HepG2 (cell line): ENCODE measurements around the gene PRSS50. TPM values are rescaled to one million over a fixed set of nuclear protein-coding genes. Genes with fewer than 3 reads are reported as not detected.

Experiments
- ATAC-seq: fragments of 200-7000 bp; cut with Tn5 transposase; 3 replicates; pipeline ENCODE4 v1.9.1; 2020; ENCODE audit warnings: mild to moderate bottlenecking, moderate library complexity
- BruUV-seq: library from RNA; stranded (reverse); fragments of 400-500 nt; replicated peaks from 2 replicates; lab custom pipeline; 2021; lab: Mats Ljungman, UMichigan
- CTCF ChIA-PET: fragments of 300-600 bp; formaldehyde crosslinking; extraction: SDS; loops from one replicate; lab custom pipeline; 2021; ENCODE audit warnings: low total read pairs, inconsistent platforms, low intra/inter-chr PET ratio; lab: Yijun Ruan, JAX
- POLR2A ChIA-PET: fragments of 350-600 bp; sonication (Branson Sonifier 250); formaldehyde crosslinking; loops from one replicate; lab custom pipeline; 2020; ENCODE audit warnings: antibody characterized with exemption, inconsistent platforms; lab: Yijun Ruan, JAX
- DNase-seq: peaks from one replicate; pipeline ENCODE4 v3.0.0-alpha.2; 2015; ENCODE audit warnings: low spot score
- FAIRE-seq: peaks from 3 replicates; lab custom pipeline; 2011; peaks lifted over from hg19 to GRCh38; lab: Jason Lieb, UNC
- H2AFZ ChIP-seq: one replicate; pipeline ENCODE4 v1.6.1; 2011; ENCODE audit warnings: low read length, inconsistent platforms
- H3K27ac ChIP-seq: fragments of 300-600 bp; 3 replicates; pipeline ENCODE4 v1.8.0; 2011; ENCODE audit warnings: mixed run types, mild to moderate bottlenecking, mixed read lengths, low read length, inconsistent platforms; ENCODE audit not compliant: insufficient read depth; ENCODE audit errors: extremely low read length
- H3K27me3 ChIP-seq, 2 experiments: fragments of 200-600 bp in 1 of 2; 2 replicates in 1 of 2; 3 replicates in 1 of 2; pipeline versions ENCODE4 v1.6.0 to v1.8.0; 2011; ENCODE audit warnings: low read length in 2 of 2, mild to moderate bottlenecking in 2 of 2, moderate library complexity in 2 of 2, inconsistent platforms in 1 of 2; ENCODE audit not compliant: insufficient read depth in 2 of 2, control insufficient read depth in 1 of 2
- H3K36me3 ChIP-seq, 2 experiments: fragments of 200-600 bp in 1 of 2; replicated peaks in 1 of 2; 2 replicates in 1 of 2; 3 replicates in 1 of 2; pipeline versions ENCODE4 v1.5.1 to v1.8.0; 2011; ENCODE audit warnings: low read length in 2 of 2, inconsistent platforms in 1 of 2; ENCODE audit not compliant: insufficient read depth in 2 of 2, control insufficient read depth in 1 of 2
- H3K4me1 ChIP-seq: 2 replicates; pipeline ENCODE4 v1.5.1; 2012; ENCODE audit warnings: low read length, inconsistent platforms; ENCODE audit not compliant: insufficient read depth
- H3K4me2 ChIP-seq: 2 replicates; pipeline ENCODE4 v1.6.0; 2011; ENCODE audit warnings: low read depth, low read length, inconsistent platforms
- H3K4me3 ChIP-seq, 3 experiments: fragments of 200-600 bp in 1 of 3; sonication (generic), shearing (Covaris generic) in 1 of 3; replicated peaks in 1 of 3; 2 replicates each; pipeline ENCODE4 v1.5.1; 2011 to 2016; ENCODE audit warnings: low read length in 3 of 3, inconsistent platforms in 2 of 3, low read depth in 2 of 3, mild to moderate bottlenecking in 2 of 3, control low read depth in 1 of 3, mixed read lengths in 1 of 3; ENCODE audit not compliant: insufficient read depth in 1 of 3
- H3K79me2 ChIP-seq: one replicate; pipeline ENCODE4 v1.6.1; 2011; ENCODE audit warnings: low read length, inconsistent platforms; ENCODE audit not compliant: insufficient read depth
- H3K9ac ChIP-seq: 2 replicates; pipeline ENCODE4 v1.6.0; 2011; ENCODE audit warnings: mild to moderate bottlenecking, low read depth, low read length, inconsistent platforms; ENCODE audit not compliant: insufficient read depth
- H3K9me3 ChIP-seq: 2 replicates; pipeline ENCODE4 v1.5.1; 2012; ENCODE audit warnings: mild to moderate bottlenecking, low read length
- H4K20me1 ChIP-seq: 2 replicates; pipeline ENCODE4 v1.6.0; 2011; ENCODE audit warnings: inconsistent platforms, mild to moderate bottlenecking, low read length, moderate library complexity; ENCODE audit not compliant: insufficient read depth
- ARID2 ChIP-seq: sonication (generic); formaldehyde crosslinking; IDR thresholded peaks from 2 replicates; pipeline ENCODE4 v1.8.1; 2022; ENCODE audit warnings: mild to moderate bottlenecking, missing genetic modification reagents, borderline replicate concordance
- HNF4G ChIP-seq, 2 experiments: sonication (generic) in 1 of 2; formaldehyde crosslinking in 1 of 2; IDR thresholded peaks; 2 replicates each; pipeline versions ENCODE4 v1.4.0 to v1.6.1; 2011 to 2020; ENCODE audit warnings: borderline replicate concordance in 2 of 2, low read depth in 2 of 2, mild to moderate bottlenecking in 2 of 2, low read length in 1 of 2, missing genetic modification reagents in 1 of 2, moderate library complexity in 1 of 2
- RARA ChIP-seq: IDR thresholded peaks from 2 replicates; pipeline ENCODE4 v1.6.1; 2016; ENCODE audit warnings: missing genetic modification reagents, missing compliant biosample characterization
- ZNF747 ChIP-seq: sonication (generic); formaldehyde crosslinking; IDR thresholded peaks from 2 replicates; pipeline ENCODE4 v1.8.1; 2023; ENCODE audit warnings: missing genetic modification reagents, mild to moderate bottlenecking, borderline replicate concordance
- WGBS: methylation state at CpG from one replicate; pipeline ENCODE4 v1.1.6; 2017; ENCODE audit warnings: low lambda C conversion rate; 5-methylcytosine and 5-hydroxymethylcytosine counted together
- in situ Hi-C: cut with HindIII; loops from 2 replicates; pipeline ENCODE4 v1.10.0; 2017; ENCODE audit warnings: low pct_unique_long_range_greater_than_20kb; ENCODE audit not compliant: extremely low pct_ligation_motif_present
- intact Hi-C: fragments of 100-400 bp; cut with micrococcal nuclease; formaldehyde crosslinking; loops from one replicate; pipeline ENCODE4 v1.10.0; 2022; ENCODE audit not compliant: unreplicated experiment
- polyA plus RNA-seq, 8 experiments: library from polyadenylated mRNA; depleted of rRNA in 3 of 8; stranded (reverse) in 7 of 8; unstranded in 1 of 8; fragments of >200 nt; fragmentation: Illumina TruSeq in 4 of 8; extraction: Trizol in 4 of 8; gene quantifications; 2 replicates each; pipeline versions ENCODE4 v1.2.1 to v1.2.3, GENCODE V29; 2011 to 2016; ENCODE audit warnings: low read depth in 4 of 8, missing spikeins in 1 of 8, mixed read lengths in 1 of 8; ENCODE audit not compliant: insufficient read depth in 1 of 8
- total RNA-seq, 5 experiments: library from RNA; depleted of rRNA; stranded (reverse); fragments of >200 nt; fragmentation: Illumina TruSeq; extraction: Trizol; gene quantifications; 2 replicates each; pipeline ENCODE4 v1.2.3, GENCODE V29; 2016; ENCODE audit warnings: low read depth in 1 of 5

PRSS50 gene
- total and polyA plus RNA-seq, 2 of the 13 experiments (the other 11 are each of a cell fraction or from before 2014, with no cell fraction given): not detected

DNA sequence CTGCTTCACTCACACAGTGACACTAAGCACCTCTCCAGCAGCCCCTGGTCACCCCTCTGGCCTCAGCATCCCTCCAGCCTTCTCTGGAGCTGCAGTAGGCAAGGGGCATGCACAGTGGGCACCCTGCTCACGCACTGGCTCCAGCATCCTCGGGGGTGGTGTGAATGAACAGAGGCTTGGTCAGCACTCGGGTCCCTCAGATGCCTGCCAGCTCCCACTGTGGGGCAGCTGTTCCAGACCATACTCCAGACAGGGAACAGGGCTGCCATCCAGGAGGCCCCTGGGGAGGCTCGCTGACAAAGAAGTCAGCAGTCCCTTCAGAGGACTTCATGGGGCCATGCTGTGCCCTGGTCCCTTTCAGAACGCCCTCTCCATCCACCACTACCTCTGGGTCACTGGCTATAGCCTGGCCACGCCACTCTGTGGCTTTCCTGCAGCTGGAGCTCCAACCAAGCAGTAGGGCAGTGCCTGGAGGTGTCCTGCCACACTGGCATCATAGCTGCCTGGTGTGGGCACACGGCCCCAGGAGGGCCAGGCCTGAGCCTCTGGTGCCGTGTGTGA lies 50.5 kb downstream of the PRSS50 start:
- in situ Hi-C loops (loop anchor here (10.0 kb wide), 1 partner anchor 182 kb away; no protein-coding TSS in a partner anchor), intact Hi-C loops (no loop called here)
- Histone ChIP-seq H3K79me2 (no peaks in the 10 kb centered on the region), H3K27ac (no peak overlapping the region), H3K9me3 (no peaks in the 10 kb centered on the region), H3K4me3 (no peak overlapping the region), H3K4me2 (no peak overlapping the region), H4K20me1 (no peaks in the 10 kb centered on the region), H3K27me3 (peaks cover 1 to 27% of the 10 kb centered on the region in 2 experiments; a peak in 1 of 5 replicates), H3K36me3 (no peaks in the 10 kb centered on the region), H2AFZ (no peak overlapping the region), H3K4me1 (no peaks in the 10 kb centered on the region), H3K9ac (no peak overlapping the region)
- no TSS peak for BruUV-seq
- ChIA-PET POLR2A (no interaction called here), CTCF (no interaction called here)
- no peak for DNase-seq
- WGBS: 0% methylated on average over 2 of the region's 8 CpGs
- TF ChIP-seq ARID2 (CRISPR knock-in tag) (no peak), HNF4G (IDR thresholded peaks at IDR 0.05; ENCODE audit: borderline replicate concordance, low read depth, low read length) (no peak), HNF4G (CRISPR knock-in tag; IDR thresholded peaks at IDR 0.05; ENCODE audit: borderline replicate concordance, low read depth) (no peak)
- no peak for FAIRE-seq
- no peak for ATAC-seq

- Histone ChIP-seq H3K27me3 (peaks cover 3 to 27% of the 10 kb centered on the region in 2 experiments; a peak in 2 of 5 replicates), H3K4me3 (no peak overlapping the region), H3K27ac (no peak overlapping the region), H4K20me1 (no peaks in the 10 kb centered on the region), H3K4me1 (no peaks in the 10 kb centered on the region), H3K36me3 (no peaks in the 10 kb centered on the region), H3K4me2 (no peak overlapping the region), H3K79me2 (no peaks in the 10 kb centered on the region), H3K9ac (no peak overlapping the region), H2AFZ (no peak overlapping the region), H3K9me3 (no peaks in the 10 kb centered on the region)
- BruUV-seq: no TSS peak
- DNase-seq: no peak
- intact Hi-C loops: no loop called here
- in situ Hi-C loops: loop anchor here (10.0 kb wide), 1 partner anchor 182 kb away; no protein-coding TSS in a partner anchor
- 0% methylated on average over 2 of the region's 7 CpGs for WGBS
- CTCF ChIA-PET: no interaction called here
- POLR2A ChIA-PET: no interaction called here
- no peak for FAIRE-seq
- ATAC-seq: no peak
- TF ChIP-seq RARA (CRISPR knock-in tag): peak; percentile 52; the same call in 1 of the 2 replicates
- no peak for TF ChIP-seq ZNF747
These were observed 51.2 kb downstream of the PRSS50 start for GRCh38 chr3:46666453-46666845.
